ENCODE data around the gene LYRM7.
"Not testable (repeated sequence)": the region's sequence is repeated elsewhere in the genome, so short reads cannot be mapped to it uniquely, and the experiment has no call there.

The LYRM7 gene

GRCh38 chr5:131218392-131218791 is 47.6 kb downstream of the LYRM7 start:
- no peak for DNase-seq (ENCODE audit: low read depth in 4 of 4, low spot score in 1 of 4)

DNA sequence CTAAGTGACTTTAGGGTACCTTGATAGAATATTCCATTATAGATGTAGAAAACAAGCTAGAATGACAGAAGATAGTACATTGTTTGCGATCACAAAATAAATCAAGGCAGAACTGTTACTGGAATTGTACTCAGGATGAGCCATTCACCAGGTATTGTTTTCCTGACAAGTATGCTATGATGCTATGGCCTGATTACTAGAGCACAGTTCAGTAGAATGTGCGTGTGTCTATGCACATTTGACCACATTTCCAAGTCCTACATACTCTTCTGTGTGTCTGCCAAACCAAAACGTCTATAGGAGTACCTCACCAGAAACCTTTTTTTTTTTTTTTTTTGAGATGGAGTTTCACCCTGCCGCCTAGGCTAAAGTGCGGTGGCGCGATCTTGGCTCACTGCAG is 49.8 kb downstream of the LYRM7 start:
- no peak for DNase-seq (ENCODE audit: low read depth in 4 of 4, low spot score in 1 of 4)

DNA sequence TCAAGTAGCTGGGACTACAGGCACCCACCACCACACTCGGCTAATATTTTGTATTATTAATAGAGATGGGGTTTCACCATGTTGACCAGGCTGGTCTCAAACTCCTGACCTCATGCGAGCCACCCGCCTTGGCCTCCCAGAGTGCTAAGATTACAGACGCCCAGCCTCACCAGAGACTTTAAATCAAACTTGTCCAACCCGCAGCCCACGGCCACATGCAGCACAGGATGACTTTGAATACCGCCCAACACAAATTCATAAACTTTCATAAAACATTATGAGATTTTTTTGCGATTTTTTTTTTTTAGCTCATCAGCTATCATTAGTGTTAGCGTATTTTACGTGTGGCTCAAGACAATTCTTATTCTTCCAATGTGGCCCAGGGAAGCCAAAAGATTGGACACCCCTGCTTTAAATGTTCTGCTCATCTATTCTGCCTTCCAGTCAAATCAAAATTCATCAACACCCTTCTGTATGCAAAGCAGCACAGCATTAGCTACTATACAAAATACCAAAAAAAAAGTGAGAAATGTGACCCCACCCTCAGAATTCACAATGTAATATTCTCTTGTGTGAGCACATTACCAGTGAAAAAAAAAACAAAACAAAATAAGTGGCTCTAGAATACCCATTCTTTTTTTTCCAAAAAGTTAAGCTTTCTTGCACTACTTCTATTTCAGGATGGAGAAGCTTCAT is 50.4 kb downstream of the LYRM7 start:
- DNase-seq (ENCODE audit: low read depth in 4 of 4, low spot score in 1 of 4): no peak

GRCh38 chr5:131221888-131222287 is 51.1 kb downstream of the LYRM7 start:
- no peak for DNase-seq (ENCODE audit: low read depth in 4 of 4, low spot score in 1 of 4)

- no peak for DNase-seq (ENCODE audit: low read depth in 4 of 4, low spot score in 1 of 4)
Observed at GRCh38 chr5:131222731-131223130, 52.0 kb downstream of the LYRM7 start.

GRCh38 chr5:131223751-131224386 is 53.1 kb downstream of the LYRM7 start:
- DNase-seq (ENCODE audit: low read depth in 4 of 4, low spot score in 1 of 4): no peak

DNA sequence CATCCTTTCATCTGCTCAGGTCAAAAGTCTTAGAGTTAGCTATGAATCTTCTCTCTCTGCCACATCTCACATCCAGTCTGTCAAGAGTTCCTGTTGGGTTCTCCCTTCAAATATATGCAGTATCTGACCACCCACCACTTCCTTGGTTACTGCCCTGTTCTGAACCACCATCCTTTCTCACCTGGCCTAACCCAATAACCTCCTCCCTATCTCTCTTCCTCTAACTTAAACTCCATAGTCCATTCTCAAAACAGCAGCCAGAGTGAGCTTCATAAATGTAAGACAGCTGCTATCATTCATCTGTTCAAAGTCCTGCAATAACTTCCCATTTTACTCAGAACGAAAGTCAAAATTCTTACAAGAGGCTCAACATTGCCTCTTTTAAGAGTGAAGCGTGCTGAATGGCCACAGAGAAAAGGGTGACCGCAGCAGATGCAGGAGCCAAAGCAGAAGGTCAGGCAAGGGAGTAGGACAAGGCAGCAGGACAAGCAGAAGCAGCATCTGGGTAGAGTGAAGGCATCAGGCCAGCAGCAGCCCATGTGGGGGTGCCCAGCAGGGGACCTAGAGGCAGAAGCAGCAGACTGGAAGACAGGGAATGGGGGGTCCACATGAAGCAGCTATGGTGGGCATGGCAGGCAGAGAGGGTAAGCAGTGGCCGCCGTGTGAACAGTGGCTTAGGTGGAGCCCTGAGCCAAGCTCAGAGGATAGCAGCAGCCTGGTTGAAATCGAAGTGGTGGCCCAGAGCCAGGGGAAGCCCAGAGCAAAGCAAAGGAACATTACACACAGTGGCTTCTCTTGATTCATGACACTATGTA is 53.9 kb downstream of the LYRM7 start:
- no peak for DNase-seq (ENCODE audit: low read depth in 4 of 4, low spot score in 1 of 4)

DNA sequence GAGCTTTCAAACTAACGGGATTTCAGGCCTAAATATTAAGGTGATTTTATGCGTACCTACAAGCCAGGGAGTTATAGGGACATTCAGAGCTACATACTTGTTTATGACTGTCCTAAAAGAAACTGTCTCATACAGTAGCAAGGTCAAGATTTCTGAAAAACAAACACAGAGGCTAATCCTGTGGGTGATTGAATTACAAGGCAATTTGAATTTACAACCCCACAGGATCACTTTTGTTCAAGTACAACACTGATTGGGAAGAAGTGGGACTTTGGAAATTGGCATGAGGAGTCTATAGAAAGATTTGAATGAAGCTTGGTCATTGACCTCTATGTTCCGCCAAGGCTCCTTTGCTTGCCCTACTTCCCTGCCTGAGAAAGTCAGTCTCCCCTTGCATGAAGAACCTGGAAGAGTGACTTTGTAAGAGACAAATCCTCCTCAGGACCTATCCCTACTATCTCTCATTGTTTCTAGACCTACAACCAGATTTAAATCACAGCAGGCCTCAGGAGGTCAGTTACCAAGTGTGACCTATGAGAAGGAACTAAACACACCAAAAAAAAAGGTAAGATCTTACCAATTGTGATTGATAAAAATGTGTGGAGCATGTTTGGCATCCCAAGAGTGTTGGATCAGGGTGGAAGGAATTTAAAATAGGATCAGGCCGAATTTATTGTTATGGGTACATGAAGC is 54.7 kb downstream of the LYRM7 start:
- DNase-seq (ENCODE audit: low read depth in 4 of 4, low spot score in 1 of 4): no peak

DNA sequence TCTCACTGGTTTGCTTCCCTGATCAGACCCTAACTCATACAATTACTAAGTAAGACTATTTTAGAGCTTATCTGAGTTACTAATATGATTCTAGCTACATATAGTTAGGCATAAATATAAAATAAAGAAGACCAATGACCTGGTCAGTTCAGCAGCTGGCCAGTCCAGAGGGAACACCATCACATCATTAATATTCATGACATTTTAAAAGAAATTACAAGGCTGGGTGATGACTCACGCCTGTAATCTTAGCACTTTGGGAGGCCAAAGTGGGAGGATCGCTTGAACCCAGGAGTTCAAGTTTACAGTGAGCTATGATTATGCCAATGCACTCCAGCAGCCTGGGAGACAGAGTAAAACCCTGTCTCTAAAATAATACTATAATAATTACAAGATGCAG is 56.2 kb downstream of the LYRM7 start:
- DNase-seq (ENCODE audit: low read depth in 4 of 4, low spot score in 1 of 4): no peak

GRCh38 chr5:131228646-131229045 is 57.9 kb downstream of the LYRM7 start:
- no peak for DNase-seq (ENCODE audit: low read depth in 4 of 4, low spot score in 1 of 4)

DNA sequence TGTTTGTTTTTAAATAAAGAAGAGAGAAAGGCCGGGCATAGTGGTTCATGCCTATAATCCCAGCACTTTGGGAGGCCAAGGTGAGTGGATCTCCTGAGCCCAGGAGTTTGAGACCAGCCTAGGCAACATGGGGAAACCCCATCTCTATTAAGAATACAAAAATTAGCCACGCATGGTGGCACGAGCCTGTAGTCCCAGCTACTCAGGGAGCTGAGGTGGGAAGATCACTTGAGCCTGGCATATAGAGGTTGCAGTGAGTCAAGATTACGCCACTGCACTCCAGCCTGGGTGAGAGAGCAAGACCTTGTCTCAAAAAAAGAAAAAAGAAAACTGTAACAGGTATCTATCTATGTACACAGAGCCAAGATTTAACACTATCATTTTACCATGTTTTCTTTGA is 58.9 kb downstream of the LYRM7 start:
- DNase-seq (ENCODE audit: low read depth in 4 of 4, low spot score in 1 of 4): no peak

DNA sequence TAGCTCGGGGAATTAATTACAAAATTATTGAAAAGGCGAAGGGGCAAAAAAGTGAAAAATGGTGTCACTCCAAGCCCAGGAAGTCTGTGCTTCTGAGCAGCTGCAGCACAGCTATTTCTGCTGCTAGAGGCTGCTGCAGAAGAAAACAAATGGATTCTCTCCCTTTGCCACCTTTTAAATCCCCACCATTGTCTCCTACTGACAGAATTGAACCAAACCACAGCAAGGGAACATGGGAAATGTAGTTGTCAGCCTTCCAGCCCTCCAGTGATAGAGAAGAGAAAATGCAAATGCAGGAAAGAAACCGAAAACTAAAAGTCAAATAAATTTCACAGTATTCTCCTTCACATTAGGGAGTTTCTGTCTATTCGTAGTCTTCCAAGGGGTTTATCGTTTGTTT is 59.7 kb downstream of the LYRM7 start:
- DNase-seq (ENCODE audit: low read depth in 4 of 4, low spot score in 1 of 4): no peak

DNA sequence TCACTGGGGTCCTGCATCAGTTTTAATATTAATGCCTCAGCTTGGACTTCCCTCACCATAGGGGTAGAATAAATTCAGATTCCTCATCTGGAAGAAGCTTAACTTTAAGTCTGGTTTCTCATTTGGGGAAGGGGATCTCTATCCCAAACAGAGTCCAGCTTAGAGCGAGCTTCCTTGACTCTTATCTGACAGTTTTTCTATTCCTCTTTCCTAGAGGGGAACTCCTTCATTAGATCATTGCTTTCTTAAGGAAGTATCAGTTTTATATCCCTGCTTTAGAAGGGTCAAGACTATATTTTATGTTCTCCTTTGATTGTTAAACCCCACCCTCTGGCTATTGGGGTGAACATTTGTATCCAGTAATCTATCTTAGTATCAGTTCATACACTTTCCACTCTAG is 68.9 kb downstream of the LYRM7 start:
- no peak for DNase-seq (ENCODE audit: low read depth in 4 of 4, low spot score in 1 of 4)

- DNase-seq (ENCODE audit: low read depth in 4 of 4, low spot score in 1 of 4): no peak
Observed at GRCh38 chr5:131242728-131243255, 72.0 kb downstream of the LYRM7 start.

DNA sequence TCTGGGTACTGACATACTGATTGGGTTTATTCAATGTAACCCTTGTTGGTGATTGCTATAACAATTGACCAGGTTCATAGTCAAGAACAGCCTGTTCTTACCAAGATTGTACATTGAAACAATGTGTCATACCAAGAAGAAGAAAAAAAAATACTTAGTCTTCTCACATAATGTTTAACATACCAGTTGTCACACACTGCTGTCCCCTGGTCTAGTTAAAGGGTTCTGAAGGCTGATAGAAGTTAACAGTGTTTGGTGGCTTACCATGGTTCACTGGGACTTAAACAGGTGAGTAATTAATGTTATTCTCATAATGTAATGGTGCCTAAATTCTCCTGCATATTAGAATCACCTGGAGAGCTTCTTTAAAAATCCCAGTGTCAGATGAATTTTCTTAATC is 74.6 kb downstream of the LYRM7 start:
- DNase-seq (ENCODE audit: low read depth in 4 of 4, low spot score in 1 of 4): no peak

DNA sequence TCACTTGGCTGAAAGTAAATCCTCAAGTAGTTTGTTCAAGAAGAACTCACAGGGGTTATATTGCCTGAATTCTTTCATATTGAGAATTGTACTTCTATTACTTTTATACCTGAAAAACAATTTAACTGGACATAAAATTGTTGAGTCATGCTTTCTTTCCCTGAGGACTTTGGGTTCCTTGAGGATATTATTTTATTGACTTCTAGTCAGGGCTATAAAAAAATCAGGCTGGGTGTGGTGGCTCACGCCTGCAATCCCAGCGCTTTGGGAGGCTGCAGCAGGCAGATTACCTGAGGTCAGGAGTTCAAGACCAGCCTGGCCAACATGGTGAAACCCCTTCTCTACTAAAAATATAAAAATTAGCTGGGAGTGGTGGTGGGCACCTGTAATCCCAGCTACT is 75.2 kb downstream of the LYRM7 start:
- no peak for DNase-seq (ENCODE audit: low read depth in 4 of 4, low spot score in 1 of 4)

DNA sequence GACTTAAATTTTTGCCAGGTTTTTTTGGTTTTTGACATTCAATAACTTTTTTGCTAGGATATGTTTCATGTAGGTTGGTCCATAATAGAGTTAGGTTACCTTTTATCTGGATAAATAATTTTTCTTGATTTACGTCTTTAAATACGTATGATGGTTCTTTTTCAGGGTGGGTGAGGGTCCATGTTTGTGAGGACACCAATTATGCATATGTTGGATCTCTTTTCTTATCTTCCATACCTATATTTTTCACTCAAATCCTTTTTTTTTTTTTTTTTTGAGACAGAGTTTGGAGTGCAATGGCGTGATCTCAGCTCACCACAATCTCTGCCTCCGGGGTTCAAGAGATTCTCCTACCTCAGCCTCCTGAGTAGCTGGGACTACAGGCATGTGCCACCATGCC is 75.8 kb downstream of the LYRM7 start:
- no peak for DNase-seq (ENCODE audit: low read depth in 4 of 4, low spot score in 1 of 4)

DNA sequence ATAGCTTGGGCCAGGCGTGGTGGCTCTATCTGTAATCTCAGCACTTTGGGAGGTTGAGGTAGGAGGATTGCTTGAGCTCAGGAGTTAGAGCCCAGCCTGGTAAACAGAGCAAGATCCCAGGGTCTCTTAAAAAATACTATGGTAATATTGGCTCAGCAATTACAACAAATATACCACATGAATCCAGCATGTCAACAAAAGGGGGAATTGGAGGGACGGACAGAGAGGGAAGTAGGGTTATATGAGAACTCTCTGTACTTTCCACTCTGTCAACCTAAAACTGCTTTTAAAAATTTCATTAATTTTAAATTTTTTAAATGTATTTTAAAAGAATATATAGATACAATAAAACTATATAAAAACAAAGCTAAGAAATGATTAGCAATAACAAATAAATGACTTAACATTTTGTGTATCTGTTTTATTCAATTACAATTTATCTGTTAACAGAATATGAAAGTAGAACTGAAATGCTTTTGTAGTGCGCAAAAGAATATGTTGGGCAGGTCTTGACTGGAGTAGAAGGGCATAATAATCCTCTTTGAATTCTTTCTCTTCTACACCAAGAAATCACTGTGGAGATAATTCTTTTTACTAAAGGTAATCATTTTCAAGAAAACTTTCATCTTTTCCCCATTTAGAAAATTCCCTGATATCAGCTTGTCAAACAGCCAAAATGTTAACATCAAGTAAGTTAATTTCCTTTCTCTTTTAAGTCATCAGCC is 80.2 kb downstream of the LYRM7 start:
- DNase-seq (ENCODE audit: low read depth in 4 of 4, low spot score in 1 of 4): no peak

GRCh38 chr5:131252824-131253171 is 82.1 kb downstream of the LYRM7 start:
- peak in 2 of 4 experiments; percentile 53 to 58 for DNase-seq (ENCODE audit: low read depth in 4 of 4, low spot score in 1 of 4)

- not testable (repeated sequence) for DNase-seq (ENCODE audit: low read depth in 4 of 4, low spot score in 1 of 4)
Observed at GRCh38 chr5:131254025-131254424, 83.3 kb downstream of the LYRM7 start.

GRCh38 chr5:131254741-131255140 is 84.0 kb downstream of the LYRM7 start:
- no peak for DNase-seq (ENCODE audit: low read depth in 4 of 4, low spot score in 1 of 4)
